ENCODE data around the gene SERTAD1.

Gene SERTAD1

GRCh38 chr19:40398417-40399131 lies 27.2 kb downstream of the SERTAD1 start:
- DNase-seq, result peak; percentile 64

GRCh38 chr19:40397568-40397906 lies 28.3 kb downstream of the SERTAD1 start:
- DNase-seq, result no peak

- no peak for DNase-seq
Measured at GRCh38 chr19:40396886-40397567, 28.8 kb downstream of the SERTAD1 start.

- no peak for DNase-seq
Measured at GRCh38 chr19:40395956-40396355, 29.8 kb downstream of the SERTAD1 start.

GRCh38 chr19:40394816-40395210 lies 31.0 kb downstream of the SERTAD1 start:
- no peak for DNase-seq

GRCh38 chr19:40393894-40394815 lies 31.6 kb downstream of the SERTAD1 start:
- DNase-seq, result no peak

GRCh38 chr19:40392894-40393517 lies 32.8 kb downstream of the SERTAD1 start:
- DNase-seq, result no peak

GRCh38 chr19:40392123-40392522 lies 33.7 kb downstream of the SERTAD1 start:
- no peak for DNase-seq

GRCh38 chr19:40390084-40390742 lies 35.6 kb downstream of the SERTAD1 start, which contains the start of gene HIPK4:
Gene HIPK4 (minus strand): TSS chr19:40390181. CDS start chr19:40389902, 279 bp downstream.
- DNase-seq, result no peak

GRCh38 chr19:40389404-40390083 lies 36.2 kb downstream of the SERTAD1 start:
- no peak for DNase-seq

- no peak for DNase-seq
Measured at GRCh38 chr19:40388481-40388880, 37.3 kb downstream of the SERTAD1 start.

- DNase-seq, result no peak
Measured at GRCh38 chr19:40387155-40387554, 38.6 kb downstream of the SERTAD1 start.

- DNase-seq, result no peak
Measured at GRCh38 chr19:40383668-40384248, 42.0 kb downstream of the SERTAD1 start.

- DNase-seq, result no peak
Measured at GRCh38 chr19:40381321-40381720, 44.5 kb downstream of the SERTAD1 start.

- no peak for DNase-seq
Measured at GRCh38 chr19:40380199-40381037, 45.4 kb downstream of the SERTAD1 start.

GRCh38 chr19:40379446-40380198 lies 46.2 kb downstream of the SERTAD1 start:
- no peak for DNase-seq

- DNase-seq, result no peak
Measured at GRCh38 chr19:40378509-40378908, 47.3 kb downstream of the SERTAD1 start.

- DNase-seq, result no peak
Measured at GRCh38 chr19:40377876-40378385, 47.9 kb downstream of the SERTAD1 start.

GRCh38 chr19:40376286-40376862 lies 49.4 kb downstream of the SERTAD1 start:
- DNase-seq, result no peak
